Heart right ventricle (tissue), 16 donors: ENCODE measurements around the gene TXK. TPM values are rescaled to one million over a fixed set of nuclear protein-coding genes. Genes with fewer than 3 reads are reported as not detected.

ENCODE experiments used
- ATAC-seq, 8 donors: fragments of 200-7000 bp; cut with Tn5 transposase; one replicate each; pipeline ENCODE4 v1.9.1; 2020; ENCODE audit warnings: mild to moderate bottlenecking in 8 of 8, moderate library complexity in 8 of 8, moderate number of reproducible peaks in 1 of 8
- DNase-seq, 2 donors: peaks; one replicate each; pipeline ENCODE4 v3.0.0-alpha.2; 2020
- H3K27ac ChIP-seq, 10 donors: fragments of 200-600 bp; sonication (generic) in 2 of 10; one replicate each; pipeline versions ENCODE4 v1.5.0 to v1.8.0; 2020 to 2022; ENCODE audit warnings: mild to moderate bottlenecking in 3 of 10
- H3K27me3 ChIP-seq, 7 donors: fragments of 200-600 bp; one replicate each; pipeline ENCODE4 v1.8.0; 2021 to 2022; ENCODE audit warnings: mild to moderate bottlenecking in 2 of 7
- H3K36me3 ChIP-seq, 9 donors: fragments of 200-600 bp; sonication (generic) in 1 of 9; one replicate each; pipeline versions ENCODE4 v1.5.0 to v1.8.0; 2020 to 2022; ENCODE audit warnings: mild to moderate bottlenecking in 2 of 9
- H3K4me1 ChIP-seq, 9 donors: fragments of 200-600 bp; sonication (generic) in 1 of 9; one replicate each; pipeline versions ENCODE4 v1.5.0 to v1.8.0; 2020 to 2022; ENCODE audit warnings: mild to moderate bottlenecking in 4 of 9
- H3K4me3 ChIP-seq, 10 donors: fragments of 200-600 bp; sonication (generic) in 2 of 10; one replicate each; pipeline versions ENCODE4 v1.5.0 to v1.8.0; 2020 to 2022; ENCODE audit warnings: mild to moderate bottlenecking in 7 of 10, moderate library complexity in 2 of 10
- H3K9me3 ChIP-seq, 11 donors: fragments of 200-600 bp in 10 of 11; sonication (generic) in 2 of 11; one replicate each; pipeline versions ENCODE4 v1.5.0 to v1.8.0; 2013 to 2022; ENCODE audit warnings: mild to moderate bottlenecking in 2 of 11, control low read depth in 1 of 11, moderate library complexity in 1 of 11
- CTCF ChIP-seq, 9 donors: fragments of 200-600 bp; sonication (generic) in 2 of 9; IDR thresholded peaks; one replicate each; pipeline versions ENCODE4 v1.5.0 to v1.8.0; 2021 to 2022; ENCODE audit warnings: antibody characterized with exemption in 9 of 9, mild to moderate bottlenecking in 5 of 9, moderate library complexity in 1 of 9
- WGBS, 2 donors: extraction: QIAGEN DNeasy Blood & Tissue Kit; methylation state at CpG; one replicate each; pipeline ENCODE4 v1.1.7; 2013; ENCODE audit warnings: inconsistent platforms in 1 of 2; 5-methylcytosine and 5-hydroxymethylcytosine counted together
- intact Hi-C, 10 donors: fragments of 100-400 bp; cut with DNase I; formaldehyde crosslinking; loops; one replicate each; pipeline versions ENCODE4 v1.11.1 to v1.14.2; 2022
- polyA plus RNA-seq, 2 donors: library from polyadenylated mRNA; stranded (reverse); fragments of 200-250 nt; gene quantifications; one replicate each; pipeline ENCODE4 v1.2.3, GENCODE V29; 2013
- total RNA-seq, 10 donors: library from RNA; stranded (reverse); fragmentation: NEBNext Ultra II Directional in 3 of 10; extraction: Animal tissue kit (Norgen Biotek cat#: 25700) in 3 of 10; gene quantifications; one replicate each; pipeline versions ENCODE4 v1.2.1 to v1.2.4, GENCODE V29; 2021 to 2023
- donor health status: Arrhythmogenic right ventricular cardiomyopathy.
- donor health status: ischemic (EF 13 %, LVEDD 7.1; RV severe dilation, severe dysfunction).
- donor health status: healthy with polysubstance abuse.
- donor health status: DM: no; HTN: yes; CAD: no.
- donor health status: DM: no; HTN: no; CAD: no.
- donor health status: ischemic (EF 25% LVEDD 6.9; RV normal size, moderate dysfunction).
- donor health status: ischemic (EF 25% LVEDD 5.7; RV mildly dilated, moderate dysfunction).
- donor health status: healthy.
- donor health status: DM: yes; HTN: yes; CAD: no.
- donor health status: Ischemic cardiomyopathy.
- donor health status: ischemic (EF 35%, LVEDD 5.7; RV mildly dilated, moderate dysfunction).
- donor health status: nonischemic (EF 11% LVEDD 7.7; RV severe dilation, severe dysfunction).
- donor health status: DM: yes; HTN: yes; CAD: no.
- donor health status: PGD.
- donor health status: ischemic (EF 29% LVEDD 5.4; RV normal size, mild dysfunction).
- donor health status: nonischemic (EF 23%, LVEDD 6.1; RV moderate dilation, normal function).

Gene TXK
- total and polyA plus RNA-seq, 12 donors, result 0.33 to 2.9 (median 0.85) TPM; not detected in 1

- no peaks in the 10 kb centered on the region for H3K36me3 ChIP-seq
- H3K27me3 ChIP-seq, result peaks cover 0 to 7% (median 0%) of the 10 kb centered on the region in 7 donors
- H3K4me1 ChIP-seq, result no peaks in the 10 kb centered on the region
- no peaks in the 10 kb centered on the region for H3K9me3 ChIP-seq
- ATAC-seq (no peak), DNase-seq (no peak)
- TF ChIP-seq CTCF (IDR thresholded peaks at IDR 0.05), result no peak
- WGBS, 2 donors, result 68 to 78% methylated on average over 3 of the region's 3 CpGs
- H3K4me3 ChIP-seq, result no peak overlapping the region
- intact Hi-C loops, result no loop called here
- H3K27ac ChIP-seq, result no peak overlapping the region
Observed at GRCh38 chr4:48071191-48071590, 62.9 kb downstream of the TXK start.

GRCh38 chr4:48069026-48069425, 65.0 kb downstream of the TXK start:
- H3K27ac ChIP-seq, result no peak overlapping the region
- DNase-seq (no peak), ATAC-seq (no peak)
- no peak overlapping the region for H3K4me3 ChIP-seq
- H3K36me3 ChIP-seq, result no peaks in the 10 kb centered on the region
- no peaks in the 10 kb centered on the region for H3K27me3 ChIP-seq
- no peaks in the 10 kb centered on the region for H3K9me3 ChIP-seq
- intact Hi-C loops, result no loop called here
- no peak for TF ChIP-seq CTCF (IDR thresholded peaks at IDR 0.05)
- H3K4me1 ChIP-seq, result no peaks in the 10 kb centered on the region
- 69 to 72% methylated on average over 2 of the region's 2 CpGs for WGBS, 2 donors

- H3K4me1 ChIP-seq, result no peaks in the 10 kb centered on the region
- no peak overlapping the region for H3K27ac ChIP-seq
- no peaks in the 10 kb centered on the region for H3K27me3 ChIP-seq
- no peak overlapping the region for H3K4me3 ChIP-seq
- no peak for TF ChIP-seq CTCF (IDR thresholded peaks at IDR 0.05)
- no peak for ATAC-seq
- DNase-seq, result no peak
- WGBS, 2 donors, result 54 to 57% methylated on average over 2 of the region's 2 CpGs
- intact Hi-C loops, result no loop called here
- no peaks in the 10 kb centered on the region for H3K9me3 ChIP-seq
- H3K36me3 ChIP-seq, result no peaks in the 10 kb centered on the region
Observed at GRCh38 chr4:48068182-48068581, 65.9 kb downstream of the TXK start.

GRCh38 chr4:48067536-48067935, 66.5 kb downstream of the TXK start:
- DNase-seq, result no peak
- WGBS, 2 donors, result 90 to 93% methylated on average over 9 of the region's 9 CpGs
- intact Hi-C loops, result no loop called here

More at GRCh38 chr4:48067536-48067935, 66.5 kb downstream of the TXK start:
- Histone ChIP-seq H3K27ac (no peak overlapping the region), H3K36me3 (no peaks in the 10 kb centered on the region), H3K9me3 (peaks cover 0 to under 1% (median 0%) of the 10 kb centered on the region in 11 donors), H3K4me1 (no peaks in the 10 kb centered on the region), H3K4me3 (no peak overlapping the region), H3K27me3 (no peaks in the 10 kb centered on the region)
- ATAC-seq, result no peak
- TF ChIP-seq CTCF (IDR thresholded peaks at IDR 0.05), result no peak
